Sigmoid colon (tissue), 4 donors: ENCODE measurements around the gene RAP1A.

ENCODE experiments used
- CTCF ChIP-seq, 4 experiments: fragments of 450-650 bp in 3 of 4; fragments of 200-600 bp in 1 of 4; IDR thresholded peaks; one replicate each; pipeline ENCODE4 v1.5.1; 2016 to 2019; ENCODE audit warnings: antibody characterized with exemption in 4 of 4, mild to moderate bottlenecking in 3 of 4, moderate library complexity in 2 of 4
- EP300 ChIP-seq, 4 donors: sonication (generic); formaldehyde crosslinking; IDR thresholded peaks; one replicate each; pipeline ENCODE4 v1.6.1; 2017; ENCODE audit warnings: antibody characterized with exemption in 4 of 4
- POLR2A ChIP-seq, 2 donors: fragments of 450-650 bp; IDR thresholded peaks; one replicate each; pipeline ENCODE4 v1.6.1; 2016; ENCODE audit warnings: antibody characterized with exemption in 2 of 2, mild to moderate bottlenecking in 2 of 2, moderate library complexity in 2 of 2
- POLR2AphosphoS5 ChIP-seq, 4 donors: sonication (generic); formaldehyde crosslinking; IDR thresholded peaks; one replicate each; pipeline ENCODE4 v1.6.1; 2017; ENCODE audit warnings: antibody characterized with exemption in 4 of 4

- TF ChIP-seq CTCF (IDR thresholded peaks at IDR 0.05), result no peak
- no peak for TF ChIP-seq POLR2A (IDR thresholded peaks at IDR 0.05)
- no peak for TF ChIP-seq POLR2AphosphoS5 (IDR thresholded peaks at IDR 0.05)
- no peak for TF ChIP-seq EP300 (IDR thresholded peaks at IDR 0.05)
Observed at GRCh38 chr1:111699268-111699667, 79.7 kb downstream of the RAP1A start.
